Panc1 (cell line): ENCODE results near the gene KLF16.

Experiments used
- CTCF ChIP-seq: fragments of 450-650 bp; IDR thresholded peaks from 2 replicates; pipeline ENCODE4 v1.5.1; 2017; ENCODE audit warnings: mild to moderate bottlenecking
- POLR2AphosphoS5 ChIP-seq: IDR thresholded peaks from 2 replicates; pipeline ENCODE4 v1.6.1; 2012; ENCODE audit warnings: mild to moderate bottlenecking, low read depth, low read length, moderate library complexity
- REST ChIP-seq, 2 experiments: IDR thresholded peaks; 2 replicates each; pipeline ENCODE4 v1.6.1; 2011 to 2012; ENCODE audit warnings: low read depth in 2 of 2, control low read depth in 1 of 2, low read length in 1 of 2, mild to moderate bottlenecking in 1 of 2, moderate library complexity in 1 of 2; ENCODE audit not compliant: insufficient read depth in 1 of 2
- SIN3A ChIP-seq: IDR thresholded peaks from 2 replicates; pipeline ENCODE4 v1.6.1; 2012; ENCODE audit warnings: low read depth, mild to moderate bottlenecking, low read length, moderate library complexity, borderline replicate concordance; ENCODE audit not compliant: insufficient read depth

- TF ChIP-seq CTCF (no peak), REST (IDR thresholded peaks at IDR 0.05; ENCODE audit: insufficient read depth in 1 of 2, low read depth in 2 of 2, low read length in 1 of 2) (no peak), SIN3A (no peak), POLR2AphosphoS5 (no peak)
Observed at GRCh38 chr19:1901940-1902404, 38.6 kb upstream of the KLF16 start.
